GM21576 (cell line): ENCODE measurements around the gene NDUFB5.

Experiments
- ATAC-seq: cut with Tn5 transposase; IDR thresholded peaks from one replicate; pipeline ENCODE4 v1.9.1; 2021; ENCODE audit warnings: mild to moderate bottlenecking, moderate library complexity; ENCODE audit not compliant: unreplicated experiment

NDUFB5 gene

DNA sequence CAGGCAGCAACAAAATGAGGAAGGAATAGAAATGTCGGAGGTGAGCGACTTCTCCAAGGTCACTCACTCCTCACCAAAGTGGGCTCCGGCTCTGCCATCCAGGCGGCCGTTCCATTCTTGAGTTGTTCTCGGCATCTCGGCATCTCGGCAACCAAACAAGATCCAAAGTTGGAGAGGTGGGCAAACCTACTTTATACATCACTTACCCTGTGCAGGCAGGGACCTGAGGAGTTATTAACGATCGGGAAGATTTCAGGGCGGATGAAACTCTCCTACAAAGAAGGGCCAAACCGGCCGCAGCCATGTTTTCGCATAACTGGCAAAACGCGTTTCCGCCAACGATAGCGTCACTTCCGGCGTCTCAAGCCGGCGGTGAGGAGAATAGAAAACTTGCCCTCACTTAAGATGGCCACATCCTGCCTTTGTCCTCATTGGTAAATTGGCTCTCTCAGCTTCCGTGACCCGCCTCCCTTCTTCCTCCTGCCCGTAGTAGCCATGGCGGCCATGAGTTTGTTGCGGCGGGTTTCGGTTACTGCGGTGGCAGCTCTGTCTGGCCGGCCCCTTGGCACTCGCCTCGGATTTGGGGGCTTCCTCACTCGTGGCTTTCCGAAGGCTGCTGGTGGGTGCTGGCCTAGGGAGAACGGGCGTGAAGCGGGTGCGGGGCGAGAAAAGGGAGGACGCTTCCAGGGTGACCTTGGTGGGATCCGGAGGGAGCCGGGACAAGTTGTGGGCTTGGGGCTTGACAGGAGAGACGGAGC lies at the start of gene NDUFB5, which contains the start of gene MRPL47:
TSS of gene NDUFB5 (plus strand) at position 474 of the 758 bp plus-strand sequence. CDS start at position 496, 22 bp downstream.
TSS of gene MRPL47 (minus strand) at position 318 of the 758 bp plus-strand sequence. CDS start at position 304, 14 bp downstream.
- peak; percentile 94 for ATAC-seq

DNA sequence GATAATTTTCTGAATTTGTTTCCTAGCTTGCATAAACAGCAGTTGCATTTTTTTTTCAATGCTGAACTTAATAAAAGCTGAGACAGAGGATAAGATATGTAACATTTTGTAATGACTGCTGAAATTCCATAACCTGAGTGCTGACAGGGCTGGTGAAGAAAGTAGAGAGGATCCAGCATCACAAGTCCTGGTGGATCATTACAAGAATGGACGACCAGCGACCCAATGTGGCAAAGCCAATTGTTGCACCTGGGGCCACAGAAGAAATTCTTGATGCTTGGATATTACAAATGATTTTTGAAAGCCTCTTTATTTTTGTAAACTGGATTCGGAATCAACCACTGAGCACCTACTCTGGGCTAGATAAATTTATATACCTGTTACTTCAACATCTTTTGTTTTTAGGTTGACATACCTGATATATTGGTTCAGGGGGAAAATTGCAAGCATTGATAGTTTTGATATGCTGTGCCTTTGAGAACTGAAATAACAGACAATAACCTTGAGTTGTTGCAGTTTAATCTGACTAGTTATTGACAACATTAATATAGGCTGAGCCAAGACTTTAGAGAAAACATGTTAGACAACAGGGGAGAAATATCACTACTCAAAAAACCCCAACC lies 45.7 kb upstream of the NDUFB5 start:
- ATAC-seq, result no peak

DNA sequence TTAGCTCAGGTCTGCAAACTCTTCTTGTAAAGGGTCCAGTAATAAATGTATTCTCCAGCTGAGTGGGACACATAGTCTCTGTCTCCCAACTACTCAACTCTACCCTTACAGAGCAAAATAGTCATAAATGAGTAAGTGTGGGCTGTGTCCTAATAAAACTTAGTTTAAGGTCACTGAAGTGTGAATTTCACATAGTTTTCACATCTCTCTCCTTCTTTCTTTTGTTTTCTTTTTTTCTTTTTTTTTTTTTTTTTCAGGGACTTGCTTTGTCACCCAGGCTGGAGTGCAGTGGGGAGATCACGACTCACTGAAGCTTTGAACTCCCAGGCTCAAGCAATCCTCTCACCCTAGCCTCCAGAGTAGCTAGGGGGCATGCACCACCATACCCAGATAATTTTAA lies 43.8 kb upstream of the NDUFB5 start:
- no peak for ATAC-seq

DNA sequence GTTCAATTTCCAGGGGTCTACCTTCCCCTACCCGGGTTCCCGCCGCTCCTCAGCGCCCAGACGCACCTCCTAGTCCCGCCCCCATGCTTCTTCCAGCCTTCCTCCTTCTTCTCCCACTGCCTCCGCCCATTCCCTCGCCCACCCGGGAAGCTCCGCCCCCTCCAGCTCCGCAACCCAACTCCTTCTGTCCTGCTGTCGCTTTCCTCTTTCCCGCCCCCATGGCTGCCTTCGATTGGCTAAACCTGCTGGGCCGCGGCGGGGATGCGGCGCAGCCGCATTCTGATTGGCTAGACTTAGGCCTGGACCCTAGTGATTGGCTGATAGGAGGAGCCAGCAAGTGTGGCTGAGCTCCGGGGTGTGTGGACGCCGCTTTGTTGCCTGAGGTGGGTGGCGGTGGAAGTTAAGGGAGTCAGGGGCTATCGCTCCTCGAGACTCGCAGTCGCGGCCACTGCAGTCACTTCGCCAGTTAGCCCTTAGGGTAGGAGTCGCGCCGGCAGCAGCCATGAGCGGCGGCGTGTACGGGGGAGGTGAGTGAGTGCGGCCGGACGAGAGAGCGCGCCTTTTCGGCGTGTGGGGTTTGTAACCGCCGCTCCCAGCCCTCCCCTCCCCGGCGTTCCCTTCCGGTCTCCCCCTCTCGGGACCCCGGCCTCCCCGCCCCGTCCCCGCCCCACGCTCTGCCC lies 41.9 kb upstream of the NDUFB5 start, which contains the start of gene ACTL6A:
TSS of gene ACTL6A (plus strand) at position 336 of the 680 bp plus-strand sequence. CDS start at position 503, 167 bp downstream.
- ATAC-seq, result peak; percentile 97

DNA sequence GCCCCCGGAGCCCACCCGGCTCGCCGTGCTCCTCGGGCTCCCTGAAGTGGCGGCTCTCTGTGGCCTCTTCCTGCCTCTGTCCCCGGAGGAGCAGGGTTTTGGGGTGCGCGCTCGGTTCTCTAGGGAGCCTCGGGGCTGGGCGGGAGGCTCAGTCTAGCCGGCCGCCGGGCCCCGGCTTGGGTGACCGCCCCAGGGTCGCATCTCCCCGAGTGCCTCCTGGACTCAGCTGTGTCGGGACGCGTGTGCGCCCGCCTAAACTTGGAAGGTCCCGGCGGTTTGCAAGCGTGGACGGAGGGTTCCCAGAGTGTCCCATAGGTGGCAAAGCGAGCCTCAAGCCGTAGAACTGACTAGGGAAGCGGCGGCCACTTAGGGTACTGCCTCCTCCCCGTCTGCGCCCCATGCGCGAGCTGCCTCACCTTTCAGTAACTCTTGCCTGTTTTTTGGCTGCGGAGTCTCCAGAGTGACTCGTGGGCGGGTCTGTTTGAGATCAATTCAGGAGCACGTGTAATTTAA lies 41.3 kb upstream of the NDUFB5 start:
- peak; percentile 42 for ATAC-seq

DNA sequence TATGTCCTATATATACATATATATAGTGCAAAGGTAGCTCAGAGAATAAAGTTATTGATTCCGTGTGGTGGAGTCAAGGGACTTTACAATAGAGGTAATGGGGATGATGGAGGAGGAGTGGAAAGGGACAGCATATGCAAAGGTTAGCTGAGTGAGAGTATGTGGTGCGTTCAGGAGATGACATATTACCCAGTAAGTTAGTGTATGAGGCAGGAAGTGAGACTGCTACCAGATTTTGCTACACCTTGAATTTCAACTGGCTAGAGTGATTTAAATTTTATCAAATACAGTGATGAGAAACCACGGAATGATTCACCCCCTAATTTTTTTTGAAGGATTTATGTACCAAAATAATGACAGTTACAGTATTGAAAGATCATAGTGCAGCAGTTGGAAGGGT lies 39.1 kb upstream of the NDUFB5 start:
- ATAC-seq, result no peak

DNA sequence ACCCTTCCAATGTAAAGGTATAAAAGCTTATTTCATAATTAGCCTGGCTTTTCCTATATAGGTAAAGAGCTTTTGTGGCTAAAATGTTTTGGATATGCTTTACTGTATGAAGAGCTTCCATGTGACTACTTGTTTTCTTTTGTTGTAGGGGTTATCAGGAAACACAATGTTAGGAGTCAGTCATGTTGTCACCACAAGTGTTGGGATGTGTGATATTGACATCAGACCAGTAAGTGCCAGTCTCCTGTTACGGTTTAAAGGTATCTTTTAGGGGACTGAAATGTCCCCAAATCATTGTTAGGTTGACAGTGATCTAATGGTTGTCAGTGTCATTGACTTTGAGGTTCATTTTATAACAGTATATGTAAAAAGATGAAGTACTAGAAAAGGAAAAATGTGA lies 23.6 kb upstream of the NDUFB5 start:
- ATAC-seq, result no peak

DNA sequence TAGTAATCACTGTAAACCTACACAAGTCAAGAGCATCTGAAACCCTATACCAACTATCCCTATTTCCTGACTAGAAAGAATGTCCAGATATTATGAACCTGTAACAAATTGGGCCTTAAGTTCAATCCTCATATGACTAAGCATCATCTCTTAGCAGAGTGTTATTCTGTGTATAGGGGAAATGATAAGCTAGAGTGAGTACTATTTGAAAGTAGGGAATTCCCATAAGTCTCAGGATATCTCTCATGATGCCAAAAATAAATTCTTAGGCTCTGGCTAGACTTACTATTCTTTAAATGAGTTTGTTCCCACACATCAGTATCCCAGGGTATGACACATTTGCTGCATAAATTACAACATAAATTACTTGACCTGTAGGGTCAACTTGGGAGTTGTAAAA lies 15.5 kb upstream of the NDUFB5 start:
- ATAC-seq, result no peak

DNA sequence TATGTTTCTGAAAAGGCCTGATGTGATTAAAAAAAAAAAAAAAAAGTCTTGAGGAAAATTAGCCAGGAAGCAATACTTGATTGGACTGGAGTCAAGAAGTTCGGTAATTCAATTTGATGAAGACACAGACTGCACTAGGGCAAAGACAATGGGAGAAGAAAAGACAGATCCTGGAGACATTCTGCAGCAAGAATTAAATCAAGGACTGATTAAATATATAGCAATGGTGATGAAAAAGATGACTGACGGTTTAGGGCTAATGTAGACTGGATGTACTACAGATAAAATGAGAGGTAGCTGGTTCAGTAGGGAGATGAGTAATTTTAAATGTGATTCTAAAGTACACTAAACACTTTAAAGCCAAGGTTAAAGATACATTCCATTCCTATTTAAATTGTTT lies 13.9 kb upstream of the NDUFB5 start:
- no peak for ATAC-seq

DNA sequence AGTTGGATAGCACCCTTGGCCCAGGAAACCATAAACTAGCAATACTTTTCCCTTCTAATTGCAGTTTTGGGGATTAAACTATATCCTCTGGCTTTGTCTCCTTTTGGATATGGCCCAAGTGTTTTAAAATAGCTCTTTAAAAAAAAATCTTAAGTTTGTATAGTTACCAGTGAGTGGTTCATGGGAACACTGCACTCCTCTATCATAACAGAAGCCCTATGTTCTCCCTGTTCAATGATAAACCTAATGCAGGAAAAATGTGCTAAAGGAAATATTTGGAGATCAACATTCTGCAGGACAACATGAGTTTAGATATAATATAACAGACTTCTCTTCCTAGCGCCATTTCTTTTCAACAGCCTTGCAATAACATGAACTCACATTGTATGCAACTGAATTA lies 13.3 kb upstream of the NDUFB5 start:
- ATAC-seq, result no peak

DNA sequence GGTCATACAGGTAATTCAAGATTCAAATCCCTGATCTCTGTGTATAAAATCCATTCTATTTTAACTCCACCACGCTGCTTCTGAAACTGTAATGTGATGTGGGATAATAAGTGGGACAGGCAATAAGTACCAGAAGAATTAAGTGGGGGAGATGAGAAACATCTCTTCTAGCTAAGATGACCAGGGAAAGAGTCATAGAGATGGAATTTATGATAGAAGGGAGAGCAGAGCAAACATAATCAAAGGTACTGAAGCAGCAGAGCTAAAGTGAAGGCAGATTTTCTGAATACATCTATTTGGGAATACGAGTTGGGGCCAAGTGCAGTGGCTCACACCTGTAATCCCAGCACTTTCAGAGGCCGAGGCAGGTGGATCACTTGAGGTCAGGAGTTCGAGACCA lies 5.1 kb upstream of the NDUFB5 start:
- ATAC-seq, result no peak

DNA sequence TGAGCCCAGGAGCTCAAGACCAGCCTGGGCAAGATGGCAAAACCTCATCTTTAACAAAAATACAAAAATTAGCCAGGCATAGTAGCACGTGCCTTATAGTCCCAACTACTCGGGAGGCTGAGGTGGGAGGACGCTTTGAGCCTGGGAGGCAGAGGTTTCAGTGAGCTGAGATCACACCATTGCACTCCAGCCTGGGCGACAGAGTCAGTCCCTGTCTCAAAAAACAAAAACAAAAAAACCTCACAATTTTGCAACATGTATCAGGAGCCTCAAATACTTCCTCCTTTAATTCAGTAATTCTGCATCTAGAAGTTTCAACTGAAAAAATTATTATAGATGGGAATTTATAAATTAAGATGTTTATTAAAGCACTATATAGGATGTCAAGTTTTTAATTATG lies 1.3 kb upstream of the NDUFB5 start:
- no peak for ATAC-seq

DNA sequence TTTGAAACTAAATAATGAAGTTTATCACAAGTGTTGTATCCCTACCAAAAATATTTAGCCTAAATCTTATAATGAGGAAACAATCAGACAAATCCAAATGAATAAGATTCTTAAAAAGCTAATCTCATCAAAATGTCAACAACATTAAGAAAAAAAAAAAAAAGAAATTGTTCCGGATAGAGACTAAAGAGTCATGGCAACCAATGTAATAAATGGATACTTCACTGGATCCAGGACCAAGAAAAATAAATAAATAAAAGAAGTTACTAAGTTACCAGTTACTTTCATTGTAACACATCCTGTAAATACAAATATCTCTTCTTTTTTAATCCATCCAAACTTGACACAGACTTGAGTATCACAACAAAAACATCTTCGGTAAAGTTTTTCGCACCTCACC lies 763 bp upstream of the NDUFB5 start:
- no peak for ATAC-seq

DNA sequence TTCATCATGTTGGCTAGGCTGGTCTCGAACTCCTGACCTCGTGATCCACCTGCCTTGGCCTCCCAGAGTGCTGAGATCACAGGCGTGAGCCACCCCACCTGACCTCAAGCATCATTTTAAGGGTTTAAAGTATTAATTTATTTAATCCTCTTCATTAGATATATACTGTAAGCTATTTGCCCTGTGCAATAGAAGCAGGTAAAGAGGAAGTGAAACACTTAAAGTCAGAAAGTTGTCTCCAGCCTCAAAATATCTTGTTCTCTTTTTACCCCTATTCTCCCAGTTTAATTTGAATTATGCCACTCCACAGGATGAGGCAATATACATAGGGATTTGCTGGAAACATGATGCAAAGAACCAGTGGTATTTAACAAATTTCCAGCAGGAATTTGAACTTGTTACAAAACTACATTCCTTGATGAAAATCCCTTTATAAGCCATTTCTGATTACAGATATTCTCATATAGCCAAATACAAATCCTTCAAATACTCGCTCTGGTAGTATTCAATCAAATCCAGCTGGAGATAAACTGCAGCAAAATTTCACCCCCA lies 2.0 kb downstream of the NDUFB5 start:
- no peak for ATAC-seq

DNA sequence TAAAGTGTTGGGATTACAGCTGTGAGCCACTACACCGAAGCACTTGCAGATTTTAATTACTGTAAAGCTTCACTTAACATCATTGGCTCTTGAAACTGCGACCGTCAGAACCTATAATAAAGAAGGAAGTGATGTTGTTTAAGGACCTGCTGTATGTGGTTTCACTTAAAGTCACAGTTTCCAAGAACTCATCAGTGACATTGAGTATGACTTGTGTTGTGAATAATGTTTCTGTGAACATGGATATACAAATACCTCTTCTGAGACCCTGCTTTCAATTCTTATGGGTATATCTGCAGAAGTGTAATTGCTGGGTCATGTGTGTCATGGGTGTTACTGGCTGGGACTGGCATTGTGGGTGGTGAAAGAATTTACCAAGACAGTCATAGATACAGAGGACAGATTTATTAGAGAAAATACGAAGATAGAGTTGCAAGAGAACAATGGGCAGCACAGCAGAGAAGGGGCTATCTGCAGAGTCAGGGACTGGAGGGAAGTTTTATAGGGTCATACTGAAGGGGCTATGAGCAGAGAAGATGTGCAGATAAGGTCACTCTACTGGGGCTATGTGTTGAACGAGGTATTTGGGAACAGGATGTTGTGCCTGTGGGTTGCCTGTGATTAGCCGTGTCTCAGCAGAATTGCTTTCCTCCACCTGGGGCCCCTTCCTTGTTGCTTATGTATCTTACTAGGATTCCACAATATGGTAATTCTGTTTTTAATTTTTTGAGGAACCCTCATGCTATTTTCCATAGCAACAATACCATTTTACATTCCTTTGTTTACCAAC lies 4.5 kb downstream of the NDUFB5 start:
- ATAC-seq, result peak; percentile 61

DNA sequence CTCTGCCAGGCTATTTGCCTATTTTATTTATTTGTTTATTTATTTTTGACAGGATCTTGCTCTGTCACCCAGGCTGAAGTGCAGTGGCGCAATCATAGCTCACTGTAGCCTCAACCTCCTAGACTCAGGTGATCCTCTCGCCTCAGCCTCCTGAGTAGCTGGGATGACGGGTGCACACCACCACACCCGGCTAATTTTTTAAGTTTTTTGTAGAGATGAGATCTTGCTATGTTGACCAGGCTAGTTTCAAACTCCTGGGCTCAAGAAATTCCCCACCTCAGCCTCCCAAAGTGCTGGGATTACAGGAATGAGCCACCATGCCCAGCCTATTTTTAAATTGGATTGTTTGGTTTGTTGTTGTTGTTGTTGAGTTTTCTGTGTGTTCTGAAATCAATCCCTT lies 5.5 kb downstream of the NDUFB5 start:
- ATAC-seq, result no peak

DNA sequence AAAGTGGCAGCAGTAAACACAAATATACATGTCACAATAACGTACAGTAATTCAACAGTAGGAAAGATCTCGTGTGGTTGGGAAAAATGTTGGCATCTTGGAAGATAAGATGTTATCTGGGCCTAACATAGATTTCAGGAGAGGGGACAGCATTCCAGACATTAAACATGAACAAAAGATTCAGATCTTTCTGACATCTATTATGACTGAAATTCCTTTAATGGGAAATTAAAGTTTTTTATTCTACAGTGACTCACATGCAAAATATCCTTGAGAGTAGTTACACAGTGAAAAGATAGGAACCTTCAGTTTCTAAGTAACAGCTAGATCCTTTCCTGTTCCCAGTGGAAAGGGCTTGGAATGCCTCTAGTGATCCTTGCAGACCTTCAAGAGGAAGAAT lies 9.2 kb downstream of the NDUFB5 start:
- no peak for ATAC-seq

DNA sequence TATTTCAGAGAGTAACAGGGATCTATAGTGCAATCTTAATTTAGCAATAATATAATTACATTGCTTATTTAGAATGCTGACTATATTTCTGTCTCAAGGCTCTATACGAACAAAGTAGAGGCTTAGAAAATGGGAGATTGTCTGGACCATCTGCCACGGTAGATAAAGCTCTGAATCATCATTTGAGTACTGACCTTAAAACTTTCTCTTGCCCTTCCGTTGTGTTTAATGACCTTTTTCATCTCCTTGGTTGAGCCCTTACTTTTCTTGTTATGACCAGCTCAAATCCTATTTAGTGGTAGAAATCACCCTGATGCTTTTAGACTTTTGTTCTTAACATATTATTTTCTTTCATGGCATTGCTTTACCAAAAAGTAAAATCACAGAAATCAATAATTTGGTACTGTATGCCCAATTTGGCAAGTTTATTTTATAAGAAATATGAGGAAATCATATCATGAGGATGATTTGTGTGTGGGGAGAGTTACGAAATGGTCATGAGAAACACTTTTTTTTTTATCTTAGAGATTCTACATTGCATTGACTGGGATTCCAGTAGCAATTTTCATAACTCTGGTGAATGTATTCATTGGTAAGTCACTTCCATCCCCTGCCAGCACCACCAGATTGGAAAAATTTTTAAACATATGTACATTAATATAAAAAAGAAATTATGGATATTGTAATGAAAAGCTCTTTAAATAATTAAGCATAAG lies 11.0 kb downstream of the NDUFB5 start:
- ATAC-seq, result no peak

DNA sequence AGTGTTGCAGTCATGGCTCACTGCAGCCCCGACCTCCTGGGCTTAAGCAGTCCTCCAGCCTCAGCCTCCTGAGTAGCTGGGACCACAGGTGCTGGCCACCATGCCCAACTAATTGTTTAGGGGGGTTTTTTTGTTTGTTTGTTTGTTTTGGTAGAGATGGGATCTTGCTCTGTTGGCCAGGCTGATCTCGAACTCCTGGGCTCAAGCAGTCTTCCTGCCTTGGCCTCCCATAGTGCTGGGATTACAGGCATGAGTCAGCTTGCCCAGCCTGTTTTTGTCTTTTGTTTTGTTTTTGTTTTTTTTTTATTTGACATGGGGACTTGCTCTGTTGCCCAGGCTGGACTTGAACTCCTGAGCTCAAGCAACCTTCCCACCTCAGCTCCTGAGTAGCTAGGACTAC lies 17.4 kb downstream of the NDUFB5 start:
- no peak for ATAC-seq

DNA sequence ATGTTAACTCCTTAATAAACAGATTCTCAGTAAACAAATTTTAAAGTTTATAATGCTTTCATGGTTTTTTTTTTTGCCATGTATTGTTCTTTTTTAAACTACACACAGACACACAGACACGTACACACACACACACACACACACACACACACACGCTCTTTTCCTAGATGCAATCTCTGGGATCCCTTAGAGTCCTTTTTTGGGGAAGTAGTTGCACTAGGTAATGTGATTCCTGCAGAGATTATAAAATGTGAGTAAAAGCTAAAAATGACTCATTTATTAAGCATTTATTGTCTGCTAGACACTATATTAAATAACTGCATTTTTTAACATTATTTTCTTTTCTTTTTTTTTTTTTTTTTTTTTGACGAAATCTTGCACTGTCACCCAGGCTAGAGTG lies 19.9 kb downstream of the NDUFB5 start:
- no peak for ATAC-seq
